DOHH2 (cell line): ENCODE measurements around the gene MDP1.
"Not testable (repeated sequence)": the region's sequence is repeated elsewhere in the genome, so short reads cannot be mapped to it uniquely, and the experiment has no call there.

Source experiments
- H3F3A ChIP-seq: fragments of 200-600 bp; sonication (generic), shearing (Covaris generic); 2 replicates; pipeline ENCODE4 v1.6.0; 2016; ENCODE audit warnings: antibody characterized with exemption, mild to moderate bottlenecking; ENCODE audit not compliant: control insufficient read depth, insufficient read depth
- H3K27ac ChIP-seq: fragments of 200-600 bp; sonication (generic); 2 replicates; pipeline ENCODE4 v1.5.1; 2014; ENCODE audit warnings: low read depth, mild to moderate bottlenecking, low read length, moderate library complexity
- H3K27me3 ChIP-seq: fragments of 200-600 bp; sonication (generic); 2 replicates; pipeline ENCODE4 v1.6.1; 2014; ENCODE audit warnings: mild to moderate bottlenecking, low read length, mixed read lengths; ENCODE audit not compliant: control insufficient read depth
- H3K36me3 ChIP-seq: fragments of 200-600 bp; sonication (generic); 2 replicates; pipeline ENCODE4 v1.6.1; 2014; ENCODE audit warnings: mild to moderate bottlenecking, low read length, moderate library complexity, mixed read lengths; ENCODE audit not compliant: control insufficient read depth
- H3K4me1 ChIP-seq: fragments of 200-600 bp; sonication (generic); 2 replicates; pipeline ENCODE4 v1.6.1; 2014; ENCODE audit warnings: mild to moderate bottlenecking, low read length, mixed read lengths; ENCODE audit not compliant: control insufficient read depth
- H3K4me2 ChIP-seq: fragments of 200-600 bp; sonication (generic); 2 replicates; pipeline ENCODE4 v1.6.0; 2014; ENCODE audit warnings: mild to moderate bottlenecking, low read length, moderate library complexity
- H3K4me3 ChIP-seq: fragments of 200-600 bp; sonication (generic); 2 replicates; pipeline ENCODE4 v1.5.1; 2014; ENCODE audit warnings: mild to moderate bottlenecking, low read length, mixed read lengths
- H3K79me2 ChIP-seq: fragments of 200-600 bp; sonication (generic); 2 replicates; pipeline ENCODE4 v1.6.1; 2014; ENCODE audit warnings: mild to moderate bottlenecking, low read length, mixed read lengths; ENCODE audit not compliant: control insufficient read depth
- H3K9me2 ChIP-seq: fragments of 200-600 bp; sonication (generic); replicated peaks from 2 replicates; pipeline ENCODE4 v1.6.1; 2014; ENCODE audit warnings: mild to moderate bottlenecking, low read length, mixed read lengths; ENCODE audit not compliant: control insufficient read depth
- H3K9me3 ChIP-seq: fragments of 200-600 bp; sonication (generic); 2 replicates; pipeline ENCODE4 v1.6.1; 2014; ENCODE audit warnings: antibody characterized with exemption, low read length, mixed read lengths; ENCODE audit not compliant: control insufficient read depth, insufficient read depth
- H4K20me1 ChIP-seq: fragments of 200-600 bp; sonication (generic); 2 replicates; pipeline ENCODE4 v1.6.0; 2014; ENCODE audit warnings: low read depth, mild to moderate bottlenecking, antibody characterized with exemption, low read length, moderate library complexity; ENCODE audit not compliant: control insufficient read depth, insufficient read depth
- EZH2phosphoT487 ChIP-seq: fragments of 200-600 bp; sonication (generic); IDR thresholded peaks from 2 replicates; pipeline ENCODE4 v1.6.1; 2017; ENCODE audit warnings: borderline replicate concordance, mild to moderate bottlenecking, antibody characterized with exemption, low read length, moderate library complexity, mixed read lengths
- TF ChIP-seq, protein P1 (sequence below): fragments of 200-600 bp; sonication (generic); IDR thresholded peaks from one replicate; pipeline ENCODE4 v1.5.1; 2014; ENCODE audit warnings: antibody characterized with exemption, mild to moderate bottlenecking, low read depth, low read length; ENCODE audit not compliant: poor library complexity, severe bottlenecking

Gene MDP1

GRCh38 chr14:24207104-24207551 lies 8.7 kb downstream of the MDP1 start:
- Histone ChIP-seq H3K4me3 (no peak overlapping the region), H3K27me3 (no peaks in the 10 kb centered on the region), H3F3A (0 out of 2 replicates have a peak, but pooled peaks cover 6% of the 10 kb centered on the region), H3K79me2 (peaks cover 17% of the 10 kb centered on the region), H3K9me2 (no peaks in the 10 kb centered on the region), H3K4me2 (no peak overlapping the region), H3K4me1 (peaks cover 6% of the 10 kb centered on the region), H3K27ac (no peak overlapping the region), H3K36me3 (peaks cover 84% of the 10 kb centered on the region), H4K20me1 (no peaks in the 10 kb centered on the region), H3K9me3 (peaks cover 5% of the 10 kb centered on the region; the same call in 1 of the 2 replicates)
- TF ChIP-seq EZH2phosphoT487, result no peak
- TF ChIP-seq, protein P1, sequence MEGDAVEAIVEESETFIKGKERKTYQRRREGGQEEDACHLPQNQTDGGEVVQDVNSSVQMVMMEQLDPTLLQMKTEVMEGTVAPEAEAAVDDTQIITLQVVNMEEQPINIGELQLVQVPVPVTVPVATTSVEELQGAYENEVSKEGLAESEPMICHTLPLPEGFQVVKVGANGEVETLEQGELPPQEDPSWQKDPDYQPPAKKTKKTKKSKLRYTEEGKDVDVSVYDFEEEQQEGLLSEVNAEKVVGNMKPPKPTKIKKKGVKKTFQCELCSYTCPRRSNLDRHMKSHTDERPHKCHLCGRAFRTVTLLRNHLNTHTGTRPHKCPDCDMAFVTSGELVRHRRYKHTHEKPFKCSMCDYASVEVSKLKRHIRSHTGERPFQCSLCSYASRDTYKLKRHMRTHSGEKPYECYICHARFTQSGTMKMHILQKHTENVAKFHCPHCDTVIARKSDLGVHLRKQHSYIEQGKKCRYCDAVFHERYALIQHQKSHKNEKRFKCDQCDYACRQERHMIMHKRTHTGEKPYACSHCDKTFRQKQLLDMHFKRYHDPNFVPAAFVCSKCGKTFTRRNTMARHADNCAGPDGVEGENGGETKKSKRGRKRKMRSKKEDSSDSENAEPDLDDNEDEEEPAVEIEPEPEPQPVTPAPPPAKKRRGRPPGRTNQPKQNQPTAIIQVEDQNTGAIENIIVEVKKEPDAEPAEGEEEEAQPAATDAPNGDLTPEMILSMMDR, result no peak

GRCh38 chr14:24206260-24207103 lies 9.4 kb downstream of the MDP1 start:
- no peaks in the 10 kb centered on the region for H3K4me1 ChIP-seq
- H3K4me3 ChIP-seq, result no peak overlapping the region
- 0 out of 2 replicates have a peak, but pooled peaks cover 6% of the 10 kb centered on the region for H3F3A ChIP-seq
- no peaks in the 10 kb centered on the region for H3K27me3 ChIP-seq
- H3K4me2 ChIP-seq, result no peak overlapping the region
- H3K36me3 ChIP-seq, result peaks cover 85% of the 10 kb centered on the region
- H4K20me1 ChIP-seq, result no peaks in the 10 kb centered on the region
- no peaks in the 10 kb centered on the region for H3K9me2 ChIP-seq
- H3K9me3 ChIP-seq, result peaks cover 7% of the 10 kb centered on the region; the same call in 1 of the 2 replicates
- TF ChIP-seq, protein P1, result no peak
- no peak for TF ChIP-seq EZH2phosphoT487
- H3K79me2 ChIP-seq, result peaks cover 11% of the 10 kb centered on the region
- H3K27ac ChIP-seq, result no peak overlapping the region

DNA sequence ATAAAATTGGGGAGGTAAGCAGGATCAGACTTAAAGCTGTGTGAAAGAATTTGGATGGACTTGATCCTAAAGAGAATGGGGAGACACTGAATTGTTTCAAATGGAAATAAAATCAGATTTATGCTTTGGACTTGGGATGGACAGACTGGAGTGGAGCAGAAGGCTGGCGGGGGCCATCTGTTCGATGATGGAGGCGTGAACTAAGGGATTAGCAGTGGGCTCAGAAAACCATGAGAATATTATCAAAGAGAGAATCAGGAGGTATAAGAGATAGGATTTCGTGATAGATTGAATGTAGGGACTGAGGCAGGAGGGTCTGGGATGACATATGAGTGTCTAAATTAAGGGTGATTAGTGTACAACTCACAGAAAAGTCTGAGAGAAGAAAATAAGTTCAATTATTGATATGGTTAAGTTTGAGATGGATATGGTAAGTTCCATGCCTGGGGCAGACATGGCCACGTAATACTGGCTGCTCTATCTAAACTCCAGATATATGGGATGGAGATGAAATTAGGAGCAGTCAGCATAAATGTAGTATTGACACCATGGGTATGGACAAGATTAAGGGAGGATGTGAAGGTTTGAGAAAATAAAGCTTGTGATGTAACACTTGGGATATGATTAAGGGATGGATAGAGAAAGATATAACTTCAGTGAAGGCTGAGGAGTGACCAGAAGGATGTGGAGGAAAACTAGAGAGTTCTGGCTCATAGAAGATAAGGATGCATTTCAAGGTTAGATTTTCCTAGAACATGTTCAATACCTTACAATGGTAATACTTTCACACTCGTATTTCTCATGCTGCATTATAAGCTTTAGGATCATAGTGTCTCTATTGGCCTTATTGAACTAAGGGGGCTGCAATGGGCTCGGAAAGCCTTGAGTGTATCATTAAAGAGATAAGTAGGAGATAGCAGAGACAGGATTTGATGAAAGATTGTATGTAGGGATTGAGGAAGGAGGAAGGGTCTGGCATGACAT lies 11.4 kb downstream of the MDP1 start:
- no peaks in the 10 kb centered on the region for H3K9me2 ChIP-seq
- TF ChIP-seq EZH2phosphoT487, result no peak
- TF ChIP-seq, protein P1, result no peak
- H3K36me3 ChIP-seq, result peaks cover 75% of the 10 kb centered on the region
- no peaks in the 10 kb centered on the region for H3K4me1 ChIP-seq
- no peak overlapping the region for H3K4me2 ChIP-seq
- no peak overlapping the region for H3K4me3 ChIP-seq
- H3K27me3 ChIP-seq, result no peaks in the 10 kb centered on the region
- H3K9me3 ChIP-seq, result peaks cover 8% of the 10 kb centered on the region; the same call in 1 of the 2 replicates
- peaks cover 6% of the 10 kb centered on the region; the same call in 1 of the 2 replicates for H3K79me2 ChIP-seq
- H4K20me1 ChIP-seq, result no peaks in the 10 kb centered on the region
- no peak overlapping the region for H3K27ac ChIP-seq
- 0 out of 2 replicates have a peak, but pooled peaks cover 6% of the 10 kb centered on the region for H3F3A ChIP-seq

DNA sequence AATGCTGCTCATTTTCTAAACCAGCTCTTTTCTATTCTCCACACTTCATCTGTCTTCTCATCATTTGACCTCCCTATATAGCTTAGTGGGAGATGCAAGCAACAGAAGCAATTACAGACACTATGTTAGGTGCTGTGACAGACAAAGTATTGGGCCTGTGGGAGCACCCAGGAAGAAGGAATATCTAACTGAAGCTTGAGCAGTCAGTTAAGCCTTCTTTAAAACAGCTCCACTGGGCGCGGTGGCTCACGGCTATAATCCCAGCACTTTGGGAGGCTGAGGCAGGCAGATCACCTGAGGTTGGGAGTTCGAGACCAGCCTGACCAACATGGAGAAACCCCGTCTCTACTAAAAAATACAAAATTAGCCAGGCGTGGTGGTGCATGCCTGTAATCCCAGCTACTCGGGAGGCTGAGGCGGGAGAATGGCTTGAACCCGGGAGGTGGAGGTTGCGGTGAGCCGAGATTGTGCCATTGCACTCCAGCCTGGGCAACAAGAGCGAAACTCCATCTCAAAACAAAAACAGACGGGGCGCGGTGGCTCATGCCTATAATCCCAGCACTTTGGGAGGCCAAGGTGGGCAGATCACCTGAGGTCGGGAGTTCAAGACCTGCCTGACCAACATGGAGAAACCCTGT lies 12.5 kb downstream of the MDP1 start:
- H3K4me2 ChIP-seq, H3K27ac ChIP-seq, H4K20me1 ChIP-seq, H3K9me3 ChIP-seq, H3F3A ChIP-seq, H3K27me3 ChIP-seq, H3K4me1 ChIP-seq, H3K9me2 ChIP-seq, H3K4me3 ChIP-seq: not testable (repeated sequence)
- Histone ChIP-seq H3K36me3 (peaks cover 69% of the 10 kb centered on the region), H3K79me2 (peaks cover 15% of the 10 kb centered on the region)

- H3K36me3 ChIP-seq, result peaks cover 61% of the 10 kb centered on the region
- not testable (repeated sequence) for H3K27ac ChIP-seq, H3K4me2 ChIP-seq
Observed at GRCh38 chr14:24202538-24202937, 13.3 kb downstream of the MDP1 start.

More at GRCh38 chr14:24202538-24202937, 13.3 kb downstream of the MDP1 start:
- not testable (repeated sequence) for H3F3A ChIP-seq, H3K27me3 ChIP-seq, H4K20me1 ChIP-seq, H3K4me3 ChIP-seq, H3K4me1 ChIP-seq, H3K9me3 ChIP-seq, H3K9me2 ChIP-seq
- peaks cover 17% of the 10 kb centered on the region for H3K79me2 ChIP-seq
